Cardiac septum (tissue), 1 donor: Measurements from ENCODE around the gene UBN2. TPM values are rescaled to one million over a fixed set of nuclear protein-coding genes. Genes with fewer than 3 reads are reported as not detected.

Source experiments
- DNase-seq: peaks from one replicate; pipeline ENCODE4 v3.0.0-alpha.2; 2020; ENCODE audit warnings: low spot score
- intact Hi-C: fragments of 100-400 bp; cut with DNase I; formaldehyde crosslinking; loops from one replicate; pipeline ENCODE4 v1.14.0; 2022
- total RNA-seq: library from RNA; stranded (reverse); fragmentation: NEBNext Ultra II Directional; extraction: Animal tissue kit (Norgen Biotek cat#: 25700); gene quantifications from one replicate; pipeline ENCODE4 v1.2.1, GENCODE V29; 2021
- donor health status: DM: no; HTN: no; CAD: no.

Gene UBN2
- total RNA-seq, 1 donor from 2014 or later = 20.2 TPM

GRCh38 chr7:139230484-139230773, 608 bp upstream of the UBN2 start:
- intact Hi-C loops = loop anchor here (5.0 kb wide), 1 partner anchor 112 kb away; the partner anchor contains the start of gene FMC1
- no peak for DNase-seq

GRCh38 chr7:139231513-139232376, 708 bp downstream of the UBN2 start:
- intact Hi-C loops = loop anchor here (5.0 kb wide), 1 partner anchor 111 kb away; the partner anchor contains the start of gene FMC1

GRCh38 chr7:139232377-139232717, 1.3 kb downstream of the UBN2 start:
- intact Hi-C loops = loop anchor here (5.0 kb wide), 1 partner anchor 110 kb away; the partner anchor contains the start of gene FMC1
- DNase-seq = no peak

More at GRCh38 chr7:139231513-139232376, 708 bp downstream of the UBN2 start:
- no peak for DNase-seq

- intact Hi-C loops = loop anchor here (5.0 kb wide), 1 partner anchor 109 kb away; the partner anchor contains the start of gene FMC1
- no peak for DNase-seq
These were observed 1.9 kb downstream of the UBN2 start for GRCh38 chr7:139232904-139233303.

GRCh38 chr7:139241258-139241657, 10.2 kb downstream of the UBN2 start:
- intact Hi-C loops = no loop called here
- DNase-seq = no peak

- intact Hi-C loops = no loop called here
- DNase-seq = no peak
These were observed 11.8 kb downstream of the UBN2 start for GRCh38 chr7:139242741-139243281.

- intact Hi-C loops = no loop called here
These were observed 14.4 kb downstream of the UBN2 start for GRCh38 chr7:139245401-139245800.

DNA sequence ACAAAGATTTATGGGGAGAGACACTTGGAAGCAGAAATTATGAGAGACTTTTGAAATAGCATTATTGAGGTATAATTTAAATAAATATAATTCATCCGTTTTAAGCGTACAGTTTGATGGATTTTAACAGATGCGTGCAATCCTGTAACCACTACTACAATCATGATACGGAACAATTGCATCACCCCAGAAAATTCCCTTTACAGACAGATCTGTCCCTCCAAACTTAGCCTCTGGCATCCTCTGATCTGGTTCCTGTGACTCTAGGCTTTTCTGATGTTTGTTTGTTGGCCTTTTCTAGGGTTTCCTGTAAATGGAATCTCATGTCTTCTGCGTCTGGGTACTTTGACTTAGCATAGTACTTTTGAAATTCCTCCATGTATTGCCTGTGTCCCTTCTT, 15.5 kb downstream of the UBN2 start:
- DNase-seq = no peak
- intact Hi-C loops = no loop called here

More at GRCh38 chr7:139245401-139245800, 14.4 kb downstream of the UBN2 start:
- DNase-seq = no peak

GRCh38 chr7:139246905-139247304, 15.9 kb downstream of the UBN2 start:
- intact Hi-C loops = no loop called here
- DNase-seq = no peak

DNA sequence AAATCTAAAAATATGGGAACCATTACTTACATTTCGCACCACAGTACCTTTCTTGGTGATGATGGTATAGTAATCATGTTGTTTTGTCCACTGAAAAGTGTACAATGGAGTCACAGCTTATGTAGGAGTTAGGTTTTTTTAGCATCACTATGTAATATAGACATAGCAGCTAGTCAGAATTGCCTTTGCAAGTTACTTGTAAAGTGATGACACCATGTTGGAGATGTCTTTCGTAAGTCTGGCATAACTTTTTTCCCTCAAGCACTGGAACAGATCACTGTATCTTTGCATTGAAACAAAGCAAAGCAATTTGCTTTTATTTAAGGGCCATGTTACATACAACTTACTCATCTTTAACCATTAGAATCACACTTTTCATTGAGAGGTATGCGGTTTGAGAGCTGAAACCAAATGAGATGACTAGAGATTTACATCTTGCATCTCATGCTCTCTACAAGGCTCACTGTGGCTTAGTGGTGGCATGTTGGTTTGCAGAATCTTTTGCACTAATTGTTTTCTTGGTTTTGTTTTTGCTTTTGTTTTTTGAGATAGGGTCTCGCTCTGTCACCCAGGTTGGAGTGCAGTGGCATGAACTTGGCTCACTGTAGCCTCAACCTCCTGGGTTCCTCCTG, 18.3 kb downstream of the UBN2 start:
- DNase-seq = no peak
- intact Hi-C loops = no loop called here

GRCh38 chr7:139252451-139252850, 21.4 kb downstream of the UBN2 start:
- no peak for DNase-seq
- intact Hi-C loops = no loop called here

- DNase-seq = no peak
- intact Hi-C loops = no loop called here
These were observed 23.2 kb downstream of the UBN2 start for GRCh38 chr7:139254281-139254680.

- DNase-seq = no peak
- intact Hi-C loops = no loop called here
These were observed 23.7 kb downstream of the UBN2 start for GRCh38 chr7:139254728-139255127.

DNA sequence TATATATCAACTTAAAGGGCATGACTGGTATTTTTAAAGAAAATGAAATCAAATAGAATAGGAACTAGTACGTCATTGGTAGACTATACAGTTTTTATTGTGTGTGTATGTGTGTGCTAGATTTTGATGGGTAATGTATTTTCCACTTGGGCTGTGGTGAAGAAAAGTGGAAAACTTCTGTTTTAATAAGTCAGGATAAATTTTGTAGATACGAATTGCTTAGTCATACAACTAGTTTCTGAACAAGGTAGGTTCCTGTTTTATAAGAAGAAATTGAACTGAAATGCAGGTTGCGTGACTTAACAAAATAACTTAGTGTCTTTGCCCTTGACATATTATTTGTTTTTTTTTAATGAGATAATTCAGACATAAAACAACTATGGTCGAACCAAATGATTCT, 24.3 kb downstream of the UBN2 start:
- intact Hi-C loops = no loop called here
- no peak for DNase-seq

- intact Hi-C loops = no loop called here
- no peak for DNase-seq
These were observed 28.1 kb downstream of the UBN2 start for GRCh38 chr7:139259142-139259541.

GRCh38 chr7:139264220-139264619, 33.2 kb downstream of the UBN2 start:
- DNase-seq = no peak
- intact Hi-C loops = no loop called here

- intact Hi-C loops = no loop called here
- DNase-seq = no peak
These were observed 34.6 kb downstream of the UBN2 start for GRCh38 chr7:139265673-139266072.

DNA sequence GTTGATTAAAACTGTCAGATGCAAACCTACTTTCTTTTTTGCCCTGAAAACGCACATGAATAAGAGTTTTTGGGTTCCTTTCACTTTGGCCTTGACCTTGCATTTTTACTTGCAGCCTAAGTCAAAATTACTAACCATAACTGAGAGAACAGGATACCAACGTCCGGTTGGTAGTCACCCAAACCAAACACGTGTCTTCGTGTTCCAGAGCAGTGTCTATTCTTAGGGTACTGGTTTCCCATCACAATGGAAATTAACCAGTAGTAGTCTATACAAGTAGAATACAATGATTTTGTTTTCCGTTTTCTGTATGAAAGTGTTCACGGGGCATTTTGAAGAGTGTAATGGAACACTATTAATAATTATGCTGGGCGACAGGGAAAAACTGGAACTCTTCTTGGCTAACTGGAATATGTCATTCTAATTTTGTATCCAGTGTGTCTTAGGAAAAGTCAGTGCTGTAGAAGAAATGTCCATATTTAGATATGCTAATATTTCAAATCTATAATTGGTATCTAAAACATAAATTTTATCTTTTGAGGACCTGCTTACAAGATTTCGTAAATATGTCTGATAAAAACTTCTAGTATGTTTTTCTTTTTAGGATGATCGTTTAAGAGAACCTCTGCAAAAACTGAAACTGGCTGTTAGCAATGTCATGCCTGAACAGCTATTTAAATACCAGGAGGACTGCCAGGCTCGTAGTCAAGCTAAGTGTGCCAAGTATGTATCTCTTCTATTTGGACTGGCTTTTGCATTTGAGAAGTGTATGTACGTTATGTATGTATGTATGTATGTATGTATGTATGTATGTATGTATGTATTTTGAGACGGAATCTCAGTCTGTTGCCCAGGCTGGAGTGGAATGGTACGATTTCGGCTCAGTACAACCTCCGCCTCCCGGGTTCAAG, 40.9 kb downstream of the UBN2 start:
- intact Hi-C loops = no loop called here
- DNase-seq = no peak

GRCh38 chr7:139284252-139284896, 53.3 kb downstream of the UBN2 start:
- intact Hi-C loops = no loop called here
- no peak for DNase-seq
